Endothelial cell of umbilical vein (primary cell): ENCODE measurements around the gene IL31RA. TPM values are rescaled to one million over a fixed set of nuclear protein-coding genes. Genes with fewer than 3 reads are reported as not detected.

Experiments used
- BruUV-seq: library from RNA; stranded (reverse); fragments of 400-500 nt; replicated peaks from 2 replicates; lab custom pipeline; 2021; lab: Mats Ljungman, UMichigan
- CTCF ChIA-PET: fragments of 300-600, 350-600 bp; sonication (Branson Sonifier 250); formaldehyde crosslinking; loops from one replicate; lab custom pipeline; 2021; ENCODE audit warnings: antibody characterized with exemption, inconsistent platforms; lab: Charles Lee
- POLR2A ChIA-PET: fragments of 300-600, 350-600 bp; sonication (Branson Sonifier 250); formaldehyde crosslinking; loops from one replicate; lab custom pipeline; 2021; ENCODE audit warnings: antibody characterized with exemption, inconsistent platforms; lab: Charles Lee
- DNase-seq: peaks from one replicate; pipeline ENCODE4 v3.0.0-alpha.2; 2011; ENCODE audit warnings: low read depth, low spot score
- FAIRE-seq: peaks from 2 replicates; lab custom pipeline; 2011; peaks lifted over from hg19 to GRCh38; lab: Jason Lieb, UNC
- H2AFZ ChIP-seq: 2 replicates; pipeline ENCODE4 v1.6.0; 2012; ENCODE audit warnings: low read depth, low read length, control low read depth, inconsistent platforms
- H3K27ac ChIP-seq: 2 replicates; pipeline ENCODE4 v1.5.1; 2011; ENCODE audit warnings: low read depth, mild to moderate bottlenecking, control low read depth, low read length, moderate library complexity; ENCODE audit not compliant: insufficient read depth
- H3K27me3 ChIP-seq, 2 experiments: 2 replicates each; pipeline versions ENCODE4 v1.6.0 to v1.6.1; 2011; ENCODE audit warnings: low read length in 2 of 2, mixed read lengths in 1 of 2; ENCODE audit not compliant: control insufficient read depth in 2 of 2, insufficient read depth in 2 of 2
- H3K36me3 ChIP-seq, 2 experiments: 2 replicates in 1 of 2; 3 replicates in 1 of 2; pipeline ENCODE4 v1.5.1; 2011; ENCODE audit warnings: low read length in 2 of 2, mild to moderate bottlenecking in 1 of 2, moderate library complexity in 1 of 2; ENCODE audit not compliant: control insufficient read depth in 2 of 2, insufficient read depth in 2 of 2; ENCODE audit errors: extremely low read depth in 1 of 2
- H3K4me1 ChIP-seq: 3 replicates; pipeline ENCODE4 v1.5.1; 2011; ENCODE audit warnings: mild to moderate bottlenecking, low read length; ENCODE audit not compliant: control insufficient read depth, insufficient read depth; ENCODE audit errors: extremely low read depth
- H3K4me2 ChIP-seq: 2 replicates; pipeline ENCODE4 v1.6.1; 2011; ENCODE audit warnings: low read length, control low read depth, mixed read lengths; ENCODE audit not compliant: insufficient read depth
- H3K4me3 ChIP-seq, 3 experiments: fragments of 200-600 bp in 1 of 3; sonication (generic), shearing (Covaris generic) in 1 of 3; replicated peaks in 1 of 3; 2 replicates each; pipeline ENCODE4 v1.5.1; 2011 to 2016; ENCODE audit warnings: control low read depth in 3 of 3, low read length in 3 of 3, mild to moderate bottlenecking in 2 of 3, inconsistent platforms in 1 of 3, low read depth in 1 of 3, moderate library complexity in 1 of 3; ENCODE audit not compliant: insufficient read depth in 1 of 3
- H3K79me2 ChIP-seq: 2 replicates; pipeline ENCODE4 v1.6.0; 2012; ENCODE audit warnings: low read length, inconsistent platforms; ENCODE audit not compliant: control insufficient read depth, insufficient read depth
- H3K9ac ChIP-seq: replicated peaks from 2 replicates; pipeline ENCODE3; 2011; ENCODE audit warnings: low read length, control low read depth; ENCODE audit not compliant: insufficient read depth; ENCODE audit errors: extremely low read depth
- H3K9me1 ChIP-seq: replicated peaks from 3 replicates; pipeline ENCODE4 v1.6.0; 2011; ENCODE audit warnings: mild to moderate bottlenecking, low read length; ENCODE audit not compliant: control insufficient read depth, insufficient read depth; ENCODE audit errors: extremely low read depth
- H3K9me3 ChIP-seq: replicated peaks from 2 replicates; pipeline ENCODE4 v1.5.1; 2012; ENCODE audit warnings: low read length, inconsistent platforms; ENCODE audit not compliant: control insufficient read depth, insufficient read depth
- H4K20me1 ChIP-seq: replicated peaks from 2 replicates; pipeline ENCODE3; 2011; ENCODE audit warnings: mild to moderate bottlenecking, low read length; ENCODE audit not compliant: control insufficient read depth, insufficient read depth; ENCODE audit errors: extremely low read depth
- CTCF ChIP-seq, 2 donors: IDR thresholded peaks; 1 replicate in 1 of 2; 2 replicates in 1 of 2; pipeline ENCODE4 v1.5.1; 2011; ENCODE audit warnings: low read length in 2 of 2, mild to moderate bottlenecking in 2 of 2, moderate library complexity in 2 of 2, control low read depth in 1 of 2, inconsistent platforms in 1 of 2, low read depth in 1 of 2; ENCODE audit not compliant: insufficient read depth in 1 of 2; ENCODE audit errors: extremely low read depth in 1 of 2
- POLR2A ChIP-seq: IDR thresholded peaks from 2 replicates; pipeline ENCODE4 v1.6.1; 2012; ENCODE audit warnings: low read depth, mild to moderate bottlenecking, control low read depth, low read length
- dilution Hi-C: fragments of 300-500 bp; cut with MboI; formaldehyde crosslinking; loops from one replicate; pipeline ENCODE4 v1.15.0; 2019; ENCODE audit warnings: low sequenced_read_pairs; ENCODE audit not compliant: extremely low pct_ligation_motif_present
- intact Hi-C: fragments of 100-400 bp; cut with micrococcal nuclease; formaldehyde crosslinking; loops from one replicate; pipeline ENCODE4 v1.10.0; 2022
- polyA plus RNA-seq, 4 experiments: library from polyadenylated mRNA; depleted of rRNA in 3 of 4; stranded (reverse) in 3 of 4; unstranded in 1 of 4; fragments of >200 nt; gene quantifications; 2 replicates each; pipeline versions ENCODE4 v1.2.1 to v1.2.3, GENCODE V29; 2011 to 2012; ENCODE audit warnings: missing spikeins in 1 of 4
- total RNA-seq: library from RNA; stranded (reverse); gene quantifications from 2 replicates; pipeline ENCODE4 v1.2.3, GENCODE V29; 2021
- TF ChIP-seq, protein P1 (sequence below): IDR thresholded peaks from 2 replicates; pipeline ENCODE4 v1.6.1; 2011; ENCODE audit not compliant: insufficient read depth, insufficient read length

The IL31RA gene
- total and polyA plus RNA-seq, 2 donors (not counting 3 experiments of a cell fraction or from before 2014, with no cell fraction given), result 0.14 to 0.75 TPM

- Histone ChIP-seq H3K27ac (no peak overlapping the region), H3K9ac (no peak overlapping the region), H3K27me3 (no peaks in the 10 kb centered on the region), H3K4me3 (no peak overlapping the region), H3K9me3 (no peaks in the 10 kb centered on the region), H3K79me2 (no peaks in the 10 kb centered on the region), H3K4me2 (no peak overlapping the region), H2AFZ (no peak overlapping the region), H3K9me1 (no peaks in the 10 kb centered on the region), H3K4me1 (no peaks in the 10 kb centered on the region), H3K36me3 (no peaks in the 10 kb centered on the region), H4K20me1 (no peaks in the 10 kb centered on the region)
- no peak for TF ChIP-seq CTCF (IDR thresholded peaks at IDR 0.05; ENCODE audit: extremely low read depth in 1 of 2, insufficient read depth in 1 of 2, low read depth in 1 of 2, low read length in 2 of 2)
- FAIRE-seq (no peak), DNase-seq (no peak)
- BruUV-seq, result no TSS peak
- dilution Hi-C loops (no loop called here), intact Hi-C loops (no loop called here)
- ChIA-PET POLR2A (no interaction called here), CTCF (no interaction called here)
These were observed 43.0 kb downstream of the IL31RA start for GRCh38 chr5:55894135-55894534.

GRCh38 chr5:55895346-55895745, 44.2 kb downstream of the IL31RA start:
- Histone ChIP-seq H3K79me2 (no peaks in the 10 kb centered on the region), H3K36me3 (no peaks in the 10 kb centered on the region), H3K27me3 (no peaks in the 10 kb centered on the region), H3K4me2 (no peak overlapping the region), H3K27ac (no peak overlapping the region), H3K9me3 (no peaks in the 10 kb centered on the region), H3K4me1 (no peaks in the 10 kb centered on the region), H3K4me3 (no peak overlapping the region), H4K20me1 (no peaks in the 10 kb centered on the region), H2AFZ (no peak overlapping the region), H3K9me1 (no peaks in the 10 kb centered on the region), H3K9ac (no peak overlapping the region)
- TF ChIP-seq, protein P1, sequence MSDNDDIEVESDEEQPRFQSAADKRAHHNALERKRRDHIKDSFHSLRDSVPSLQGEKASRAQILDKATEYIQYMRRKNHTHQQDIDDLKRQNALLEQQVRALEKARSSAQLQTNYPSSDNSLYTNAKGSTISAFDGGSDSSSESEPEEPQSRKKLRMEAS, result no peak
- TF ChIP-seq POLR2A, result no peak
- CTCF ChIA-PET, result interaction anchor here (1.0 to 1.3 kb wide), 3 partner anchors 17 to 204 kb away, joined by 4 to 7 read pairs (median 5); no protein-coding TSS in a partner anchor
- POLR2A ChIA-PET, result no interaction called here
- FAIRE-seq (no peak), DNase-seq (no peak)
- BruUV-seq, result no TSS peak
- dilution Hi-C loops (no loop called here), intact Hi-C loops (no loop called here)
